ENCODE measurements around the gene CRIM1. TPM values are rescaled to one million over a fixed set of nuclear protein-coding genes. Genes with fewer than 3 reads are reported as not detected.
A peak's percentile ranks its signal among the peaks of the same experiment; 100 is the strongest.

Gene CRIM1
- total and polyA plus RNA-seq, 2 experiments from 2014 or later: 10.5 to 36.4 TPM

- TF ChIP-seq REST (IDR thresholded peaks at IDR 0.05; ENCODE audit: unreplicated experiment) (no peak), ZNF331 (CRISPR knock-in tag; IDR thresholded peaks at IDR 0.05; ENCODE audit: low read depth) (no peak), POLR2AphosphoS5 (IDR thresholded peaks at IDR 0.05; ENCODE audit: low read depth) (no peak)
These were observed 13.6 kb downstream of the CRIM1 start (continued) for GRCh38 chr2:36369163-36369562.

- H3K4me2 ChIP-seq: 0 out of 2 replicates have a peak overlapping the region, but pooled peaks have one; percentile 9
- H3K27ac Mint-ChIP-seq: no peak overlapping the region
- no peak for TF ChIP-seq REST (IDR thresholded peaks at IDR 0.05; ENCODE audit: unreplicated experiment)
- no peak for TF ChIP-seq ZNF331 (CRISPR knock-in tag; IDR thresholded peaks at IDR 0.05; ENCODE audit: low read depth)
- no peak for TF ChIP-seq CREB1 (CRISPR knock-in tag; IDR thresholded peaks at IDR 0.05; ENCODE audit: low read depth)
- TF ChIP-seq POLR2AphosphoS5 (IDR thresholded peaks at IDR 0.05; ENCODE audit: low read depth): no peak
- TF ChIP-seq CTCF (conservative IDR thresholded peaks at IDR 0.05; ENCODE audit: low read depth in 2 of 2): no peak
- no peak for TF ChIP-seq ZNF462 (CRISPR knock-in tag; IDR thresholded peaks at IDR 0.05)
- no peak for TF ChIP-seq EZH2phosphoT487 (IDR thresholded peaks at IDR 0.05; ENCODE audit: unreplicated experiment)
- no peak for TF ChIP-seq NANOG (IDR thresholded peaks at IDR 0.05; ENCODE audit: borderline replicate concordance)
- no peak for TF ChIP-seq EZH2 (IDR thresholded peaks at IDR 0.05; ENCODE audit: low read depth, unreplicated experiment)
- no peak for TF ChIP-seq JUNB (IDR thresholded peaks at IDR 0.05; ENCODE audit: unreplicated experiment)
These were observed 14.1 kb downstream of the CRIM1 start for GRCh38 chr2:36369716-36370115.

More at GRCh38 chr2:36369716-36370115, 14.1 kb downstream of the CRIM1 start:
- Histone ChIP-seq H3F3A (replicated peaks; ENCODE audit: low read depth) (no peaks in the 10 kb centered on the region), H3K4me1 (ENCODE audit: insufficient read depth) (peaks cover 85% of the 10 kb centered on the region), H3K36me3 (ENCODE audit: insufficient read depth) (no peaks in the 10 kb centered on the region), H4K20me1 (replicated peaks; ENCODE audit: insufficient read depth) (no peaks in the 10 kb centered on the region), H2AFZ (no peak overlapping the region), H3K27ac (ENCODE audit: low read depth) (no peak overlapping the region), H3K4me3 (no peak overlapping the region), H3K79me2 (replicated peaks; ENCODE audit: insufficient read depth) (peaks cover 100% of the 10 kb centered on the region), H3K9me2 (ENCODE audit: insufficient read depth) (no peaks in the 10 kb centered on the region), H3K27me3 (ENCODE audit: insufficient read depth) (no peaks in the 10 kb centered on the region)
- Mint-ChIP-seq H3K4me1 (peaks cover 97% of the 10 kb centered on the region), H3K36me3 (ENCODE audit: low read depth) (no peaks in the 10 kb centered on the region; the same call in 2 of the 3 replicates), H3K4me3 (no peak overlapping the region), H3K27me3 (ENCODE audit: insufficient read depth, low read depth, poor library complexity) (no peaks in the 10 kb centered on the region), H3K9me3 (no peaks in the 10 kb centered on the region)
- ATAC-seq (no peak), DNase-seq (ENCODE audit: low spot score) (no peak)
